Lower leg skin (tissue), 4 donors: Measurements from ENCODE around the gene AKR7A2. TPM values are rescaled to one million over a fixed set of nuclear protein-coding genes. Genes with fewer than 3 reads are reported as not detected.

Source experiments
- DNase-seq, 2 donors: peaks; one replicate each; pipeline ENCODE4 v3.0.0-alpha.2; 2019; ENCODE audit warnings: low spot score in 2 of 2
- H3K4me3 ChIP-seq: fragments of 200-600 bp; sonication (generic); 2 replicates; pipeline ENCODE4 v1.5.1; 2017; ENCODE audit warnings: mild to moderate bottlenecking, low read depth; ENCODE audit not compliant: poor library complexity, severe bottlenecking
- CTCF ChIP-seq, 3 donors: fragments of 450-650 bp; IDR thresholded peaks; one replicate each; pipeline ENCODE4 v1.5.1; 2016; ENCODE audit warnings: antibody characterized with exemption in 3 of 3, mild to moderate bottlenecking in 3 of 3, moderate library complexity in 2 of 3
- POLR2A ChIP-seq, 2 donors: fragments of 450-650 bp; IDR thresholded peaks; one replicate each; pipeline ENCODE4 v1.6.1; 2016 to 2017; ENCODE audit warnings: antibody characterized with exemption in 2 of 2, mild to moderate bottlenecking in 1 of 2, moderate library complexity in 1 of 2
- WGBS, 2 donors: methylation state at CpG; one replicate each; pipeline ENCODE4 v1.1.5; 2018; 5-methylcytosine and 5-hydroxymethylcytosine counted together
- intact Hi-C: fragments of 100-400 bp; cut with DNase I; formaldehyde crosslinking; loops from one replicate; pipeline ENCODE4 v1.15.0; 2023; ENCODE audit warnings: low total_unique reads
- total RNA-seq, 4 donors: library from RNA; depleted of rRNA; stranded (reverse); fragments of >200 nt; gene quantifications; one replicate each; pipeline ENCODE4 v1.1.0, GENCODE V29; 2016

Gene AKR7A2
- total RNA-seq, 4 donors from 2014 or later, result 84.1 to 132 (median 89.6) TPM

GRCh38 chr1:19322481-19322880 is 10.5 kb upstream of the AKR7A2 start:
- no peak for DNase-seq
- no peak overlapping the region for H3K4me3 ChIP-seq
- intact Hi-C loops, result no loop called here
- WGBS, 2 donors, result 61 to 73% methylated on average over 10 of the region's 10 CpGs
- TF ChIP-seq POLR2A (IDR thresholded peaks at IDR 0.05) (no peak), CTCF (IDR thresholded peaks at IDR 0.05) (no peak)

GRCh38 chr1:19321071-19321470 is 9.1 kb upstream of the AKR7A2 start:
- TF ChIP-seq CTCF (IDR thresholded peaks at IDR 0.05), result no peak
- no peak for TF ChIP-seq POLR2A (IDR thresholded peaks at IDR 0.05)
- intact Hi-C loops, result no loop called here
- H3K4me3 ChIP-seq, result no peak overlapping the region
- no peak for DNase-seq
- 94 to 100% methylated on average over 3 of the region's 3 CpGs for WGBS, 2 donors

GRCh38 chr1:19319196-19319595 is 7.3 kb upstream of the AKR7A2 start:
- WGBS, 2 donors, result 90 to 94% methylated on average over 3 of the region's 3 CpGs
- intact Hi-C loops, result no loop called here
- TF ChIP-seq POLR2A (IDR thresholded peaks at IDR 0.05), result no peak
- TF ChIP-seq CTCF (IDR thresholded peaks at IDR 0.05), result no peak
- H3K4me3 ChIP-seq, result no peak overlapping the region
- DNase-seq, result no peak

GRCh38 chr1:19317126-19317910 is 5.4 kb upstream of the AKR7A2 start:
- intact Hi-C loops, result no loop called here
- no peak overlapping the region for H3K4me3 ChIP-seq
- 70 to 82% methylated on average over 10 to 12 of the region's 13 CpGs for WGBS, 2 donors
- DNase-seq, result no peak
- TF ChIP-seq POLR2A (IDR thresholded peaks at IDR 0.05) (no peak), CTCF (IDR thresholded peaks at IDR 0.05) (no peak)

GRCh38 chr1:19315378-19316198 is 3.6 kb upstream of the AKR7A2 start:
- WGBS, 2 donors, result 80 to 87% methylated on average over 17 of the region's 17 CpGs
- DNase-seq, result no peak
- intact Hi-C loops, result no loop called here
- no peak overlapping the region for H3K4me3 ChIP-seq
- no peak for TF ChIP-seq POLR2A (IDR thresholded peaks at IDR 0.05)
